Neuronal stem cell (in vitro differentiated cells): ENCODE data around the gene SARNP. TPM values are rescaled to one million over a fixed set of nuclear protein-coding genes. Genes with fewer than 3 reads are reported as not detected.
"Not testable (repeated sequence)": the region's sequence is repeated elsewhere in the genome, so short reads cannot be mapped to it uniquely, and the experiment has no call there.

Experiments used
- DNase-seq: peaks from one replicate; pipeline ENCODE4 v3.0.0-alpha.2; 2013; ENCODE audit warnings: low spot score
- H2AFZ ChIP-seq: one replicate; pipeline ENCODE4 v1.6.1; 2013; ENCODE audit warnings: mild to moderate bottlenecking, low read length, inconsistent platforms
- H2AK5ac ChIP-seq: 2 replicates; pipeline ENCODE4 v1.6.1; 2013; ENCODE audit warnings: low read depth, mild to moderate bottlenecking, inconsistent platforms, low read length, moderate library complexity, mixed read lengths
- H2BK120ac ChIP-seq: 2 replicates; pipeline ENCODE4 v1.6.1; 2013; ENCODE audit warnings: low read depth, mild to moderate bottlenecking, inconsistent platforms, low read length, moderate library complexity, mixed read lengths
- H2BK12ac ChIP-seq: one replicate; pipeline ENCODE4 v1.6.1; 2013; ENCODE audit warnings: low read length, inconsistent platforms
- H2BK15ac ChIP-seq: 2 replicates; pipeline ENCODE4 v1.6.1; 2013; ENCODE audit warnings: mild to moderate bottlenecking, low read length, inconsistent platforms, mixed read lengths
- H2BK5ac ChIP-seq: one replicate; pipeline ENCODE4 v1.6.1; 2013; ENCODE audit warnings: inconsistent platforms, mild to moderate bottlenecking, low read length, moderate library complexity
- H3K14ac ChIP-seq: one replicate; pipeline ENCODE4 v1.6.1; 2013; ENCODE audit warnings: low read length, inconsistent platforms
- H3K18ac ChIP-seq: 2 replicates; pipeline ENCODE4 v1.6.1; 2013; ENCODE audit warnings: low read length, inconsistent platforms
- H3K23ac ChIP-seq: 2 replicates; pipeline ENCODE4 v1.6.1; 2013; ENCODE audit warnings: low read depth, mild to moderate bottlenecking, mixed read lengths, low read length, inconsistent platforms; ENCODE audit not compliant: poor library complexity
- H3K27ac ChIP-seq: replicated peaks from 3 replicates; pipeline ENCODE4 v1.5.1; 2013; ENCODE audit warnings: low read length, inconsistent platforms
- H3K27me3 ChIP-seq, 3 experiments: 2 replicates each; pipeline ENCODE4 v1.6.1; 2013; ENCODE audit warnings: low read length in 3 of 3, mild to moderate bottlenecking in 2 of 3, inconsistent platforms in 1 of 3, low read depth in 1 of 3, mixed read lengths in 1 of 3, moderate library complexity in 1 of 3; ENCODE audit not compliant: control insufficient read depth in 3 of 3, insufficient read depth in 3 of 3
- H3K36me3 ChIP-seq, 2 donors: replicated peaks in 1 of 2; 2 replicates each; pipeline ENCODE4 v1.6.1; 2013; ENCODE audit warnings: low read length in 2 of 2; ENCODE audit not compliant: control insufficient read depth in 2 of 2, insufficient read depth in 2 of 2
- H3K4ac ChIP-seq: 2 replicates; pipeline ENCODE4 v1.6.1; 2013; ENCODE audit warnings: inconsistent platforms, mild to moderate bottlenecking, low read length, moderate library complexity
- H3K4me1 ChIP-seq, 2 donors: 1 replicate in 1 of 2; 2 replicates in 1 of 2; pipeline ENCODE4 v1.6.1; 2013; ENCODE audit warnings: low read length in 2 of 2, low read depth in 1 of 2; ENCODE audit not compliant: control insufficient read depth in 2 of 2, insufficient read depth in 1 of 2
- H3K4me2 ChIP-seq: one replicate; pipeline ENCODE4 v1.6.1; 2013; ENCODE audit warnings: mild to moderate bottlenecking, low read length, inconsistent platforms; ENCODE audit not compliant: insufficient read depth, poor library complexity, severe bottlenecking
- H3K4me3 ChIP-seq, 2 donors: 2 replicates each; pipeline ENCODE4 v1.5.1; 2013; ENCODE audit warnings: low read length in 2 of 2, mild to moderate bottlenecking in 2 of 2, inconsistent platforms in 1 of 2, moderate library complexity in 1 of 2
- H3K79me1 ChIP-seq: one replicate; pipeline ENCODE4 v1.6.1; 2013; ENCODE audit warnings: low read depth, mild to moderate bottlenecking, inconsistent platforms, low read length, moderate library complexity
- H3K9ac ChIP-seq: one replicate; pipeline ENCODE4 v1.6.1; 2013; ENCODE audit warnings: mild to moderate bottlenecking, low read depth, low read length, inconsistent platforms; ENCODE audit not compliant: poor library complexity
- H3K9me3 ChIP-seq, 2 donors: replicated peaks in 1 of 2; 2 replicates each; pipeline versions ENCODE3 to v1.6.1; 2013; ENCODE audit warnings: low read length in 2 of 2, mild to moderate bottlenecking in 2 of 2, inconsistent platforms in 1 of 2, low read depth in 1 of 2, mixed read lengths in 1 of 2, moderate library complexity in 1 of 2; ENCODE audit not compliant: control insufficient read depth in 2 of 2, insufficient read depth in 1 of 2
- H4K8ac ChIP-seq: one replicate; pipeline ENCODE4 v1.6.1; 2013; ENCODE audit warnings: low read depth, mild to moderate bottlenecking, inconsistent platforms, low read length, moderate library complexity
- H4K91ac ChIP-seq: one replicate; pipeline ENCODE4 v1.6.1; 2013; ENCODE audit warnings: low read length, low read depth, mild to moderate bottlenecking, inconsistent platforms; ENCODE audit not compliant: poor library complexity
- WGBS, 2 donors: extraction: QIAGEN DNeasy Blood & Tissue Kit; methylation state at CpG; one replicate each; pipeline ENCODE4 v1.1.7; 2013; ENCODE audit warnings: missing lambda C conversion rate in 2 of 2, mixed read lengths in 1 of 2; ENCODE audit not compliant: insufficient read length in 2 of 2, insufficient replicate concordance in 1 of 2; ENCODE audit errors: extremely low coverage in 2 of 2; 5-methylcytosine and 5-hydroxymethylcytosine counted together
- polyA plus RNA-seq, 2 experiments: library from polyadenylated mRNA; stranded (reverse); fragments of 200-250 nt; gene quantifications; one replicate each; pipeline ENCODE4 v1.2.3, GENCODE V29; 2013

Gene SARNP, protein sequence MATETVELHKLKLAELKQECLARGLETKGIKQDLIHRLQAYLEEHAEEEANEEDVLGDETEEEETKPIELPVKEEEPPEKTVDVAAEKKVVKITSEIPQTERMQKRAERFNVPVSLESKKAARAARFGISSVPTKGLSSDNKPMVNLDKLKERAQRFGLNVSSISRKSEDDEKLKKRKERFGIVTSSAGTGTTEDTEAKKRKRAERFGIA
- 236 TPM for polyA plus RNA-seq (2013, experiment 1 of 2)
- polyA plus RNA-seq (2013, experiment 2 of 2), result 232 TPM

DNA sequence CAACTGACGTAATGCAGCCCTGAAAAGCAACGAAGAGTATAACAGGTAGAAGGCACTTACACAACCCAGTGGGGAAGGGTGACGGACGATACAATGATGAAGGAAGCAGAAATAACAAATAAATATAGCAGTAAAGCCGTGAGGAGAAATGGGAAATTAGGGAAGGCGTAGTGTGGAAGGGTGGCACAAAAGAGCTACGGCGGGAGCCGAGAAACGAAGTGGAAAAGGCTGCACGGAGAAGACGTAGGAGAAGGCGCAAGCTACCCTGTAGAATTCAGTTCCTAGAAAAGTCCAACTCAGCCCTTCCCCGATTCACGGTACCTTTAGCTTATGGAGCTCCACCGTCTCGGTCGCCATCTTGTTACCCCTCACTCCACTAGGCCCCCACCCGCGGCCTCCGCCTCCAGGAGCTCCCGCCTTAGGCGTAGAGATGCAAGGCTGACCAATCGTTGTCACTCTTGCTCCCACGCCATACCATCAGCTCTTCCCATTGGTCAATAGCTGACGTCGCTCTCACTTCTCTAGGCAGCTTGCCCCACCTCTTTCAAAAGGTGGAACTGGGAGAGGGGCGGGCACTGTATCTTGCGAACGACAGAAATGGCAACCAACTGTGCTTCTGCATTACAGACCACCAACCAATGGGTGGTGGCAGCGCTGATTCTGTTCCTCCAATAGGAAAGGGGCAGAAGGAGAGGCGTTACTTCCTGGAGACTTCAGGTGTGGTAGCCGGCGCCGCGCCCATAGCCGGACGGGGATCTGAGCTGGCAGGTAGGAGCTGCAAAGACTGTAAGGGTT is at the start of gene SARNP, which contains the start of gene ORMDL2:
TSS of gene SARNP (minus strand) at position 380 of the 795 bp plus-strand sequence. CDS start at position 357, 23 bp downstream.
TSS of gene ORMDL2 (plus strand) at position 697 of the 795 bp plus-strand sequence. CDS start 959 bp downstream, outside the sequence.
- Histone ChIP-seq H2AFZ (peak within 1 kb of the TSS; percentile 85), H3K4me1 (peaks cover 1 to 6% of the 10 kb centered on the region in 2 donors), H2BK15ac (no peak within 1 kb of the TSS), H2BK120ac (no peak within 1 kb of the TSS), H2AK5ac (no peak within 1 kb of the TSS), H2BK12ac (no peak within 1 kb of the TSS), H4K8ac (no peak within 1 kb of the TSS), H3K4me2 (peak within 1 kb of the TSS; percentile 83), H3K18ac (no peak within 1 kb of the TSS), H3K9me3 (no peaks in the 10 kb centered on the region), H2BK5ac (no peak within 1 kb of the TSS), H3K23ac (peak within 1 kb of the TSS; percentile 62), H3K4ac (no peak within 1 kb of the TSS), H3K27me3 (no peaks in the 10 kb centered on the region), H3K27ac (peak within 1 kb of the TSS; percentile 30), H3K79me1 (peaks cover 7% of the 10 kb centered on the region), H3K36me3 (peaks cover 24 to 76% of the 10 kb centered on the region in 2 donors), H3K14ac (no peak within 1 kb of the TSS), H3K4me3 (peak within 1 kb of the TSS; percentile 74 to 90), H3K9ac (peak within 1 kb of the TSS; percentile 85), H4K91ac (no peak within 1 kb of the TSS)
- peak; percentile 100 for DNase-seq
- no CpG with 5 or more reads among the region's 38 CpGs for WGBS, 2 donors

DNA sequence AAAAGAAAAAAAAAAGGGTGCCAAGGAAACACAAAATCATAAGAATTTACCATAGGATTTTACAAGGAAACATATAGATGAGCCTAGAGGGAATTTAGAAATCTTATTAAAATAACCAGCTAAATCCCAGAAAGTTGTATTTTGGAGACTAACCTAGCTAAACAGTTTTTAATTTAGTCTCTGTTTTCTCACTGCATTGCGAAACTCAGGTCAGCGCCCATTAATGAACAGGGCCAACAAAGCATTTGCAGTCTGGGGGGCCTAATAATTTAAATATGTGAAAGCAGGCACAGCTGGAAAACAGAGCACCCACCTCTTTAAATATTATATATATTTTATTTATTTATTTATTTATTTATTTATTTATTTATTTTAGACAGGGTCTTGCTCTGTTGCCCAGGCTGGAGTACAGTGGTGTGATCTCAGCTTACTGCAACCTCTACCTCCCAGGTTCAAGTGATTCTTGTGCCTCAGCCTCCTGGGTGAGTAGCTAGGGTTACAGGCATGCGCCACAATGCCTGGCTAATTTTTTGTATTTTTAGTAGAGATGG is 49.0 kb upstream of the SARNP start:
- not testable (repeated sequence) for H3K4me2 ChIP-seq, H3K4me3 ChIP-seq, H3K4me1 ChIP-seq, H3K27me3 ChIP-seq, H3K9me3 ChIP-seq, H3K79me1 ChIP-seq, H3K14ac ChIP-seq, H2BK120ac ChIP-seq, H3K27ac ChIP-seq, H2AK5ac ChIP-seq, H4K91ac ChIP-seq, H3K36me3 ChIP-seq, H3K9ac ChIP-seq, H4K8ac ChIP-seq, H2BK5ac ChIP-seq, H2BK15ac ChIP-seq, H3K23ac ChIP-seq, H2BK12ac ChIP-seq, H3K18ac ChIP-seq, H3K4ac ChIP-seq, H2AFZ ChIP-seq, DNase-seq
- WGBS, 2 donors, result no CpG with 5 or more reads among the region's 3 CpGs

DNA sequence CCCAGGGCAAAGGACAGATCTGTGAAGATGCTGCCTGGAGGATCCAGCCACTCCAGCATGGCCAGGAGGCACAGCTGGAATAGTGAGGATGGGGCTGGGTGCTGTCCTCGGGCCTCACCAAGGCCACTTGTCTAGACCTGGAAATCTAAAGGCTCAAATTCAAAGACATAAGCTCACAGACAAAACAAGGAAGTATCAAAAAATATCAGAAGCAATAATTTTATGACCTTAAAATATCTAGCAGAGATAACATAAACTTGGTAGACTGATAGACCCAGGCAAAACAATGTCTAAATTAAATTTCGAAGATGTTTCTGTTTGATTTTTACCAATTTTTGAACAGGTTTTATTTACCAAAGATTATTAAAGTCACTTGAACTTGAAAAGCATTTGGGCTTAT is 47.8 kb upstream of the SARNP start:
- H3K4me2 ChIP-seq, result no peak overlapping the region
- WGBS, 2 donors, result no CpG with 5 or more reads among the region's 2 CpGs
- no peak overlapping the region for H3K14ac ChIP-seq
- no peak overlapping the region for H2AK5ac ChIP-seq
- no peak overlapping the region for H2BK15ac ChIP-seq
- peaks cover 2 to 4% of the 10 kb centered on the region in 2 donors for H3K9me3 ChIP-seq
- no peak overlapping the region for H2AFZ ChIP-seq
- no peaks in the 10 kb centered on the region for H3K4me1 ChIP-seq
- H3K9ac ChIP-seq, result no peak overlapping the region
- H4K8ac ChIP-seq, result no peak overlapping the region
- H2BK5ac ChIP-seq, result no peak overlapping the region
- H3K23ac ChIP-seq, result no peak overlapping the region
- H2BK12ac ChIP-seq, result no peak overlapping the region
- H4K91ac ChIP-seq, result no peak overlapping the region
- no peak for DNase-seq
- H3K27me3 ChIP-seq, result no peaks in the 10 kb centered on the region
- no peak overlapping the region for H2BK120ac ChIP-seq
- H3K79me1 ChIP-seq, result no peaks in the 10 kb centered on the region
- no peak overlapping the region for H3K27ac ChIP-seq
- H3K4ac ChIP-seq, result no peak overlapping the region
- H3K36me3 ChIP-seq, result no peaks in the 10 kb centered on the region
- H3K4me3 ChIP-seq, result no peak overlapping the region
- no peak overlapping the region for H3K18ac ChIP-seq

DNA sequence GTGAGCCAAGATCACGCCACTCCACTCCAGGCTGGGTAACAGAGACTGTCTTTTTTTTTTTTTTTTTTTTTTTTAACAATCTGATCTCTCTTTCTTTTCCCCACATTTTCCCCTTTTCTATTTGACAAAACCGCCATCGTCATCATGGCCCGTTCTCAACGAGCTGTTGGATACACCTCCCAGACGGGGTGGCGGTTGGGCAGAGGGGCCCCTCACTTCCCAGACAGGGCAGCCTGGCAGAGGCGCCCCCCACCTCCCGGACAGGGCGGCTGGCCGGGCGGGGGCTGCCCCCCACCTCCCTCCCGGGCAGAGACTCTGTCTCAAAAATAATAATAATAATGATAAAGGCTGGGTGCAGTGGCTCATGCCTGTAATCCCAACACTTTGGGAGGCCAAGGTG is 45.4 kb upstream of the SARNP start:
- H2BK5ac ChIP-seq, H2BK12ac ChIP-seq, H3K18ac ChIP-seq, H3K9me3 ChIP-seq, H2BK15ac ChIP-seq, H3K4me2 ChIP-seq, H2BK120ac ChIP-seq, H3K14ac ChIP-seq, H4K8ac ChIP-seq, H3K4me1 ChIP-seq, DNase-seq, H2AFZ ChIP-seq, H3K4ac ChIP-seq, H3K27ac ChIP-seq, H2AK5ac ChIP-seq, H3K9ac ChIP-seq, H3K36me3 ChIP-seq, H3K27me3 ChIP-seq, H4K91ac ChIP-seq, H3K4me3 ChIP-seq, H3K23ac ChIP-seq, H3K79me1 ChIP-seq: not testable (repeated sequence)
- no CpG with 5 or more reads among the region's 13 CpGs for WGBS, 2 donors
